GM12874 (cell line): ENCODE data around the gene CDYL2.

ENCODE experiments used
- CTCF ChIP-seq: IDR thresholded peaks from 2 replicates; pipeline ENCODE4 v1.5.1; 2011; ENCODE audit warnings: low read depth, mild to moderate bottlenecking, control low read depth, low read length, moderate library complexity; ENCODE audit not compliant: insufficient read depth

The CDYL2 gene, protein sequence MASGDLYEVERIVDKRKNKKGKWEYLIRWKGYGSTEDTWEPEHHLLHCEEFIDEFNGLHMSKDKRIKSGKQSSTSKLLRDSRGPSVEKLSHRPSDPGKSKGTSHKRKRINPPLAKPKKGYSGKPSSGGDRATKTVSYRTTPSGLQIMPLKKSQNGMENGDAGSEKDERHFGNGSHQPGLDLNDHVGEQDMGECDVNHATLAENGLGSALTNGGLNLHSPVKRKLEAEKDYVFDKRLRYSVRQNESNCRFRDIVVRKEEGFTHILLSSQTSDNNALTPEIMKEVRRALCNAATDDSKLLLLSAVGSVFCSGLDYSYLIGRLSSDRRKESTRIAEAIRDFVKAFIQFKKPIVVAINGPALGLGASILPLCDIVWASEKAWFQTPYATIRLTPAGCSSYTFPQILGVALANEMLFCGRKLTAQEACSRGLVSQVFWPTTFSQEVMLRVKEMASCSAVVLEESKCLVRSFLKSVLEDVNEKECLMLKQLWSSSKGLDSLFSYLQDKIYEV

GRCh38 chr16:80804526-80805383 lies at the start of gene CDYL2:
Gene CDYL2 (minus strand): TSS chr16:80804598. CDS start chr16:80804173, 425 bp downstream.
- no peak for TF ChIP-seq CTCF

DNA sequence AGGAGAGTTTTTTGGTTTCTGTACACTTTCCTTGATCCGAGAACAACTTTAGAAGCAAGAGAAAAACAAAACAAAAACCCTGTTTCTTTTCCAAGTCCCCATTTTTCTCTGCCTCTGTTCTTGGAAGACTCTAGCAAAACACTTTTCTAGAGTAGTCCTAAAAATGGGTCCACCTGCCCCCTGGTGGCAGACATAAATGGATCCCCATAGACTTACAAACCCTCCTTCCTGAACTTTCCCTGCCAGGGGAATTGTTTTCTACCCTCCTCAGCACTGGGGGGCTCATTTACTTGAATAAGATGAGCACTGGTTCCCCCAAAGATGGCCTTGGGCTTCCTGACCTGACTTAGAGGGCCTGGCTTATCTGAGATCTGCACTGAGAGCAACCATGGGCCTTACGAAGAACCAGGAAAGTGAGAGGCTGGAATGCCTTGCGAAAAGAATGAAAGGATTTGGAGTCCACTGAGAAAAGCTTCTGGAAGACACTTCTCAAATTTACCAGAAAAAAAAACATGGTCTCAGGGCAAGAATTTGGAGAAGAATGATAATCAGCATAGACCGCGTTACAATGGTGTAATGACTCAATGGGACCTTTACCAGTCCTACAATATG lies 48.0 kb upstream of the CDYL2 start:
- peak; percentile 42 for TF ChIP-seq CTCF

DNA sequence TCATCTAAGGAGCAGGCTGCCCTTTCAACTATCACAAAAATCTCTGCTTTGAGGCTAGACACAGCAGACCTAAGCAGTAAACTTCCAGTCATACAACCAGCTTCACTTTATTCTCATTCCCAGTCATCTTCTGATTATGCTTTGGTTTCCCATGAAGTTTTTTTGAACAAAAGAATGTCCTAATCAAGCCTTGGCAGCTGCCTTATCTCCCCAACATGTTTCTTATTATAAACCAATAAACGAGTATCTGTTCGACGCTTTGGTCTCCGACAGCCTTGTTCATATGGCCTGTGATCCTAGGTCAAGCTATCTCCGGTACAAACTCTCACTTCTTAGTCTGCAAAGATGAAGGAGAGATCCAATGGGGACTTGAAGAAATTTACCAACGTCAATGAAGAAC lies 47.4 kb upstream of the CDYL2 start:
- no peak for TF ChIP-seq CTCF

- TF ChIP-seq CTCF = no peak
These were observed 46.4 kb upstream of the CDYL2 start for GRCh38 chr16:80850757-80851156.

DNA sequence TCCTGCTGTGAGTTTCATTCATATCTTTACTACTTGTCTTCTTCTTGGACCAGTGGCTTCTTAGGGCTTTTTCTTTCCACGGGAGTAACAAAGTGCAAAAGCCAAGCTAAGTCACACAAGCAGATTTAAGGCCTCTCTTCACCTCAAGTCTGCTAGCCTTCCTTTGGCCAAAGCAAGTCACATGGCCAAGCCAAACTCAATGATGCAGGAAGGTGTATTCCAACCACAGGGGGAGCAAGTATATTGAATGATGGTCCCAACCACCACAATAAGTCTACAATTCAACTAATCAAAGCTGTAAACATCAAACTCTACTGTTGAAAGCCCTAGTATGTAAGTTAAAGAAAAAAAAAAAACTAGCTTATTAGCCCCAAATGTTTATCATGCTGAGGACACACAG lies 44.5 kb upstream of the CDYL2 start:
- TF ChIP-seq CTCF = no peak

DNA sequence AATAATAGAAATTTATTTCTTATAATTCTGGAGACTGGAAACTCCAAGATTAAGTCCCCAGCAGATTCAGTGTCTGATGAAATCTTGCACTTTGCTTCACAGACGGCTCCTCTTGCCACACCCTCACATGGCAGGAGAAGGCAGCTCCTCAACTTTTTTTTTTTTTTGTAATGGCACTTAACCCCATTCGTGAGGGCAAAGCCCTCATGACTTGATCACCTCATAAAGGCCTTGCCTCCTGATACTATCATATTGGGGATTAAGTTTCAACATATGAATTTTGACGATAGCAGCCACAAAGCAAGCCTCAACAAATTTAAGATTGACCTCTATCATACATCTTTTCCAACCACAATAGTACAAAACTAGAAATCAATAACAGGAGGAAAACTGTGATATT lies 42.3 kb upstream of the CDYL2 start:
- no peak for TF ChIP-seq CTCF

GRCh38 chr16:80846275-80846674 lies 41.9 kb upstream of the CDYL2 start:
- TF ChIP-seq CTCF = no peak
